Measurements from ENCODE around the gene JPT2.

The JPT2 gene

GRCh38 chr16:1674751-1675664 lies 3.1 kb upstream of the JPT2 start:
- no peak for TF ChIP-seq CTCF (IDR thresholded peaks at IDR 0.05; ENCODE audit: extremely low read depth, missing control alignments)
- no peak for DNase-seq (ENCODE audit: low spot score)

- TF ChIP-seq CTCF (IDR thresholded peaks at IDR 0.05; ENCODE audit: extremely low read depth, missing control alignments): no peak
Observed at GRCh38 chr16:1676661-1677060, 1.4 kb upstream of the JPT2 start.

GRCh38 chr16:1677339-1677738 lies 740 bp upstream of the JPT2 start:
- DNase-seq (ENCODE audit: low spot score): no peak
- TF ChIP-seq CTCF (IDR thresholded peaks at IDR 0.05; ENCODE audit: extremely low read depth, missing control alignments): no peak

More at GRCh38 chr16:1676661-1677060, 1.4 kb upstream of the JPT2 start:
- no peak for DNase-seq (ENCODE audit: low spot score)

- no peak for DNase-seq (ENCODE audit: low spot score)
Observed at GRCh38 chr16:1678500-1679098, 520 bp downstream of the JPT2 start.

GRCh38 chr16:1680361-1680760 lies 2.3 kb downstream of the JPT2 start:
- TF ChIP-seq CTCF (IDR thresholded peaks at IDR 0.05; ENCODE audit: extremely low read depth, missing control alignments): no peak
- no peak for DNase-seq (ENCODE audit: low spot score)

More at GRCh38 chr16:1678500-1679098, 520 bp downstream of the JPT2 start:
- TF ChIP-seq CTCF (IDR thresholded peaks at IDR 0.05; ENCODE audit: extremely low read depth, missing control alignments): no peak

- no peak for DNase-seq (ENCODE audit: low spot score)
- no peak for TF ChIP-seq CTCF (IDR thresholded peaks at IDR 0.05; ENCODE audit: extremely low read depth, missing control alignments)
Observed at GRCh38 chr16:1681032-1681431, 3.0 kb downstream of the JPT2 start.

Data from GM20000 (cell line).